Prostate gland (tissue), 2 donors: ENCODE results near the gene SNPH.

Experiments
- POLR2AphosphoS5 ChIP-seq: sonication (generic); formaldehyde crosslinking; IDR thresholded peaks from one replicate; pipeline ENCODE4 v1.6.1; 2017; ENCODE audit warnings: antibody characterized with exemption
- TF ChIP-seq, protein P1 (sequence below), 4 experiments: fragments of 200-600 bp in 2 of 4; fragments of 450-650 bp in 2 of 4; sonication (generic) in 2 of 4; IDR thresholded peaks; 1 replicate in 3 of 4; 2 replicates in 1 of 4; pipeline ENCODE4 v1.5.1; 2016 to 2019; ENCODE audit warnings: antibody characterized with exemption in 4 of 4, mild to moderate bottlenecking in 2 of 4, moderate library complexity in 2 of 4

GRCh38 chr20:1267809-1268374 is 1.8 kb downstream of the SNPH start:
- TF ChIP-seq, protein P1, sequence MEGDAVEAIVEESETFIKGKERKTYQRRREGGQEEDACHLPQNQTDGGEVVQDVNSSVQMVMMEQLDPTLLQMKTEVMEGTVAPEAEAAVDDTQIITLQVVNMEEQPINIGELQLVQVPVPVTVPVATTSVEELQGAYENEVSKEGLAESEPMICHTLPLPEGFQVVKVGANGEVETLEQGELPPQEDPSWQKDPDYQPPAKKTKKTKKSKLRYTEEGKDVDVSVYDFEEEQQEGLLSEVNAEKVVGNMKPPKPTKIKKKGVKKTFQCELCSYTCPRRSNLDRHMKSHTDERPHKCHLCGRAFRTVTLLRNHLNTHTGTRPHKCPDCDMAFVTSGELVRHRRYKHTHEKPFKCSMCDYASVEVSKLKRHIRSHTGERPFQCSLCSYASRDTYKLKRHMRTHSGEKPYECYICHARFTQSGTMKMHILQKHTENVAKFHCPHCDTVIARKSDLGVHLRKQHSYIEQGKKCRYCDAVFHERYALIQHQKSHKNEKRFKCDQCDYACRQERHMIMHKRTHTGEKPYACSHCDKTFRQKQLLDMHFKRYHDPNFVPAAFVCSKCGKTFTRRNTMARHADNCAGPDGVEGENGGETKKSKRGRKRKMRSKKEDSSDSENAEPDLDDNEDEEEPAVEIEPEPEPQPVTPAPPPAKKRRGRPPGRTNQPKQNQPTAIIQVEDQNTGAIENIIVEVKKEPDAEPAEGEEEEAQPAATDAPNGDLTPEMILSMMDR (IDR thresholded peaks at IDR 0.05), result no peak
- TF ChIP-seq POLR2AphosphoS5, result no peak
